Stimulated activated CD4-positive, alpha-beta T cell treated with anti-CD3 and anti-CD28 coated beads, Interleukin-4, amount 100 ng/mL, for 4 hours (primary cell): ENCODE measurements around the gene TMEM212.

ENCODE experiments used
- DNase-seq, 2 experiments: peaks; one replicate each; pipeline ENCODE4 v3.0.0-alpha.2; 2020

TMEM212 gene

GRCh38 chr3:171862993-171863521, 19.9 kb downstream of the TMEM212 start:
- no peak for DNase-seq

GRCh38 chr3:171863920-171864319, 20.8 kb downstream of the TMEM212 start:
- no peak for DNase-seq

DNA sequence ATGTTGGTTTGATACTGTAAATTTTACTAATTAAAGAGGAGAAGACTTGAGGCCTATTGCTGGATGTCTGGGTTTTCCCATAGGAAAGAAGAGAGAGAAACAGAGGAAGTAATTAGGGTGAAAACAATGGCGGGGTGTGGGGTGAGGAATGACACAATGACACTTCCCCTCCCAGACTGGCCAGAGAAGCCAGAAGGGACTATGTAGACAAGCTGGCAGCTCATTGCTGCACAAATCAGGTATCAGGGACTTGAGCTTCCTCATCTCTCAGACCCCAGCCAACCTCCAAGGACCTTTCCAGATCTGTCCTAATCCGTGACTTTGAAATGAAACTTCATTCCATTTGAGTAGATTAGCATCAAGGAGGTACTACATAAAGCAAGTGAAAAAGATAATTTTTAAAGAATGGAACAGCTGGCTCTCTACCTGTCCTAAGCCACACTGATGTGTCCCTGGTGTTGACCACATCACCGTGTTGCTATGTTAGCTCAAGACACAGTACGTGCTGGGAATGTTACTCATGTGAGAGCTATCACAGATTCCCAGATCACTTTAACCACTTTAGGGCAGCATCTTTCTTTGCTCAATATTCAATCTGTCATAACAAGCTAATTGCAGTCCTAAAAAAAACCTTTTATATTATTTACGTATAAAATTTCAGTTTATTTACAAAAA, 22.2 kb downstream of the TMEM212 start:
- DNase-seq, result no peak

- DNase-seq, result no peak
These were observed 24.8 kb downstream of the TMEM212 start for GRCh38 chr3:171867981-171868380.

GRCh38 chr3:171871392-171872274, 28.5 kb downstream of the TMEM212 start:
- DNase-seq, result no peak

DNA sequence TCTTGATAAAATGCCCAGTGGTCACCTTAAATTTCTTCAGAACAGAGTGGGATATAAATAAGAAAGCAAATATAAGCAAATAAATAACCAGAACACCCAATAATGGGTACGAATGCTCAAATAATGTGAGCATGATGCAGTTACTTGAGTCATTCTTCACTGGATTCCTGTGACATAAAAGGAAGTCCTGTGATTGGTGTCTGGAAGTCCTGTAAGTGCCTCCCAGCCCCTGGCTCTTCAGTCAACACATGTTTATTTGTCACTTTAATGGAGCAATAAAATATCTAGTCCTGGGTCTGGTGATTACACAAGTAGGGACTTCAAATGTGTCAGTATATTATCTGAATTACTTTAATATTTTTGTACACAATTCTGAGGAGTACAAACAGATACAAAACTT, 30.4 kb downstream of the TMEM212 start:
- DNase-seq, result no peak

- no peak for DNase-seq
These were observed 31.1 kb downstream of the TMEM212 start for GRCh38 chr3:171874251-171874681.

DNA sequence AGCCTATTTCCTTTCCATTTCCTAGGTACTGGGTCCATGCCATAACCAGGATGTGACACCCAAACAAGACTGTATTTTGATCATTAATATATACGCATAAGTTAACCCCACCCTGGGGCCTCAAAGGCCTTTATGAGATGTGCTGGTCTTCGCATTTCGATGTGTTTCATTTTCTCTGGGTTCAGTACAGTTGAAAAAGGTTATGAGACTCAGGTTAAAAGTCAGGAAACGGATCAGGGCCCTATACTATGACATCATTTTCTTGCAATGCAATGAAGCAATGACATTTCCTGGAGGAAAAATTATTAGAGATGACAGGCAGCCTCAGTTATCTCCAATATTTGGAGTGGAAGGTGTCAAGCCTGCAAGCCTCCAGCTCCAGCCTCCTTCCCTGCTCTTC, 31.7 kb downstream of the TMEM212 start:
- DNase-seq, result no peak

DNA sequence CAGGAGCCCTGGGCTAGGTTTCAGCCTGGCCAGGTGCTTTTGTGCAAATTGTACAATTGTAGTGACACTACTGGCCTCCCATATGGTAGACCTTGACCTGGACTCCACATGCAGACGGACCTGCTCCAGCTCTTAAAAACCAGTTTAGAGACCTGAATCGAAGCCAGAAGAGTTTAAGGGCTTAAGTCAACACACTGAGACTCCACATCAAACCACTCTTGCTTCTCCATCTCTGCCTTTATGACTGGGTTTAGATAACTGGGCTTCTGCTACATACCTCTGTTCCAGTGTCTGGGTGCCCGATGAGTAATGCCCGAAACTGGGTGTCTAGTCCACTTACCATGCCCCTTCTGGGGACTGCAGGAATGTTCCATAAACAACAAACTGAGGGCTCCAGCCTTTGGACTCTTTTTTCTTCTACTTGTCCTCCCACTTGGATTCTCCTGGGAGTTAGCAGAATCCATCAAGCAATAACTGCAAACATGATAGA, 32.8 kb downstream of the TMEM212 start:
- DNase-seq, result no peak

GRCh38 chr3:171876680-171877147, 33.6 kb downstream of the TMEM212 start:
- no peak for DNase-seq

GRCh38 chr3:171878461-171879225, 35.5 kb downstream of the TMEM212 start:
- DNase-seq, result no peak

DNA sequence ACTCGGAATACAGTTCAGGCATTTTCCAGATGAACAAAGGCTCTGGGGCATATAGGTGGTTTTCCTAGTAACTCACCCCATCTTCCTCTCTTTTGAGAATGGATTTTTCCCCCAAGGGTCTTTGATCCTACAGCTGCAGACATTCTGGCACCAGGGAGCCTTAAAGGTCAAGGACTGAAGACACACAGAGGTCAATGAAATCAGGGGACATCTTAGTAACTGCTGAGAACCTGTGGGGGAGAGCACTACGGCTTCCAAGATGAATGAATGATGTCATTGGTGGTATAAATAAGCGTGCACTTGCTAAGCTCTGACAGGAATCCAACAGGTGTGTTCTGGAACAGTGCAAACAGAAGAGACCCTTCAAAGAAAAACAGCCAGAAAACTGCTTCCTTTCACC, 36.3 kb downstream of the TMEM212 start:
- no peak for DNase-seq

GRCh38 chr3:171880101-171880870, 37.1 kb downstream of the TMEM212 start:
- DNase-seq, result no peak

- no peak for DNase-seq
These were observed 38.1 kb downstream of the TMEM212 start for GRCh38 chr3:171881251-171881650.

DNA sequence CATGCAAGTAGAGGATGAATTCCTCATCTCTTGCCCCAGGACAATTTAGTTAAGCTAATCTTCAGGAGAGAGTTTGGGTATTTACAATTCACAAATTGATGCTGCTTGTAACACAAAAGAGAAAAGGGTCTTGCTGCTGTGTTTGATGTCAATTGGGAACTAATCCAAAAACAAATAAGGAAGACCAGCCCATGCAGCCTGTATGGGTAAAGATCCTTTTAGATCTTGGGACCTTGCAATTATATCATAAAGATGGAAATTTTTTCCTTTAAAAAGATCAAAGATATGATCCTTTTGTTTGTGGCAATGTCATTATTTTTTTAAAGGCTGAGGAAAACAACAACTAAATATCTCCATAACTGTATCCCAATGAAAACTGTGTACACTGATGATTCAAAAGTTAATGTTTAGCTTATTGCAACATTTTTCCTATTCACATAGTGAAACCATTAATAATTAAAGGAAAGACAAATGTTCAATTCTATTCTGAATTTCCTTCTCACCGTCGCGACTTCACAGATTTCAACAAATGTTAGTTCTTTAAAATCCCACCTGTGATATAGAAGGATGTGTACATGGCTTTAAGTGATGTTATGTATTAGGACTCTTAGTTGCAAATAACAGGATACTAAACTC, 40.2 kb downstream of the TMEM212 start:
- no peak for DNase-seq

GRCh38 chr3:171883893-171884279, 40.7 kb downstream of the TMEM212 start:
- no peak for DNase-seq

DNA sequence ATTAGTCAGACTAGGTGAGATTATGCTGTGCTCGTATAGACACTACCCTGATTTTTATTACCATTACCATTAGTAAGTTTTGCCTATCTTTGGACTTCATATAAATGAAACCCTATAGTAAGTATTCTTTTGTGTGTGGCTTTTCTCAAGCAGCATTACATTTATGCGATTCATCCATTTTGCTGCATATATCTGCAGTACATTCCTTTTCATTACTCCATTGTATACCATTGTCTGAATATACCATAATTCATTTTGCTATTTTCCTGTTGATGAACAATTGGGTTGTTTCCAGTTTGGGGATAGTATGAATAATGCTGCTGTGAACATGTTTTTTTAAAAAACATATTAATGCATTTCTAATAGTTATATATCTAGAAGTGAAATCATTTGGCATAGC, 45.3 kb downstream of the TMEM212 start:
- no peak for DNase-seq

DNA sequence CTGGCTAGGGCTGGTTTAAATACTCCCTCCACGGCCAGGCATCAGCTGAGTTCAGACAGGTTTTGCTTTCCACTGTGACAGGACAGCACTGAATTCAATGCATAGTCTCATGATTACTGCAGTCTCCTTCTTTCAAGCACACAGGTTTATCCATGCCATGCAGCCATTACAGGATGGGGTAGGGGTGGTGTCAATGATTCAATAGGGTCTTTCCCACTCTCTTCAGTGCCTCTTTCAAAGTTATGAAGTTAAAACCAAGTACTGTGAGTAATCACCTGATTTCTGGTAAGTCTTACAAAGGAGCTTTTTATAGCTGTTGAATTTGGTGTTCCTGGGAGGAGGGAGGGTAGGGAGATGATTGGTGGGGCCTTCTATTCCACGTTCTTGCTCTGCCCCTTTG, 47.2 kb downstream of the TMEM212 start:
- no peak for DNase-seq

- no peak for DNase-seq
These were observed 49.3 kb downstream of the TMEM212 start for GRCh38 chr3:171892457-171892856.

- DNase-seq, result no peak
These were observed 52.1 kb downstream of the TMEM212 start for GRCh38 chr3:171895291-171895690.

- DNase-seq, result no peak
These were observed 52.8 kb downstream of the TMEM212 start for GRCh38 chr3:171895900-171896299.

GRCh38 chr3:171896316-171896715, 53.2 kb downstream of the TMEM212 start:
- no peak for DNase-seq
